Activated T-helper 1 cell treated with anti-CD3 and anti-CD28 coated beads, Interleukin-12 subunit alpha, Interleukin-12 subunit beta, Interleukin-2, Interleukin-4 antibody, amounts not matched to agents 30 ng/mL and 10 ng/mL and 1 ng/mL, durations not matched to agents 14 hours and 24 hours and 36 hours (primary cell): ENCODE data around the gene NRROS. TPM values are rescaled to one million over a fixed set of nuclear protein-coding genes. Genes with fewer than 3 reads are reported as not detected.
"Not testable (repeated sequence)": the region's sequence is repeated elsewhere in the genome, so short reads cannot be mapped to it uniquely, and the experiment has no call there.

Experiments used
- DNase-seq: peaks from one replicate; pipeline ENCODE4 v3.0.0; 2021; ENCODE audit warnings: low spot score
- H3K27ac Mint-ChIP-seq: one replicate; pipeline ENCODE4 v1.8.0; 2021; ENCODE audit warnings: mild to moderate bottlenecking, mixed read lengths
- H3K27me3 Mint-ChIP-seq: one replicate; pipeline ENCODE4 v1.8.0; 2022; ENCODE audit warnings: mild to moderate bottlenecking, moderate library complexity, mixed read lengths; ENCODE audit not compliant: insufficient read depth
- H3K36me3 Mint-ChIP-seq: one replicate; pipeline ENCODE4 v1.8.0; 2021; ENCODE audit warnings: low read depth, mixed read lengths
- H3K4me1 Mint-ChIP-seq: one replicate; pipeline ENCODE4 v1.8.0; 2021; ENCODE audit warnings: low read depth, mixed read lengths
- H3K4me3 Mint-ChIP-seq: one replicate; pipeline ENCODE4 v1.8.0; 2021; ENCODE audit warnings: mild to moderate bottlenecking, moderate library complexity, mixed read lengths
- H3K9me3 Mint-ChIP-seq: one replicate; pipeline ENCODE4 v1.8.0; 2021; ENCODE audit warnings: mixed read lengths
- intact Hi-C: fragments of 100-400 bp; cut with micrococcal nuclease; formaldehyde crosslinking; loops from one replicate; pipeline ENCODE4 v1.15.1; 2024
- total RNA-seq: library from RNA; stranded (reverse); gene quantifications from 2 replicates; pipeline ENCODE4 v1.2.3, GENCODE V29; 2022

The NRROS gene
- total RNA-seq, 1 donor from 2014 or later = 38.8 TPM

DNA sequence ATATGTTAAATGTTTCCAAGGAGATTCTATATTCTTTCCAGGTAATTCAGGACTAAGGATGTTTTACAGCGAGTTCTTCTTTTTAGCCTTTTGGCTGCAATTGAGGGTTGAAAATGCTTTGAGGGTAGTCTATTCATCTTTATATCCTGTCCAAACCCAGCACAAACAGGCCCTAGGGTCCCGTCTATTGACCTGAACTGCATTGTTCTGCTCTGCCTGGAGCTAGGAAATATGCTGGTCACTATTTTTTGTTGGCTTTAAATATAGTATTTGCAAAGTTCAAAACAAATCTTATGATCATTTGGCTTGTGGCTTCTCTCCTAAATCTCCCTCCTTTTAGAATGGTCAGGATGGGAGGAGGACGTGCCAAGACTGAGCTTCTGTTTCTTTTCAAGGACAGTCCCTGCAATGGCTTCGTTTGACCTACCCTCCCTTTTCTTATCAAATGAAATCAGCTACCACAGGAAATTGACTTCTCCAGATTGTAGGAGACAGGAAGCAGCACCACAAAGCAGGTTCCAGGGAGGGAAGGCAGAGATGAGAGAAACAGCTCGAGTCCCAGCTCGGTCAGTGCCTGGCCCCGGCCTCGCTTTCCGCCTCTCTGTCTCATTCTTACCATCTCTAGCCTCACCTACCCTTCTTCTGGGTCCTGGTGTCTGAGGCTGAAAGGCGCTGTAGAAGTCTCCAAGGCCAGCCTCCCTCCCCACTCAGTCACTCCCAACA lies 27.6 kb upstream of the NRROS start:
- Mint-ChIP-seq H3K9me3 (no peaks in the 10 kb centered on the region), H3K36me3 (no peaks in the 10 kb centered on the region), H3K27ac (peak overlapping the region; percentile 80), H3K4me1 (peaks cover 38% of the 10 kb centered on the region), H3K4me3 (peak overlapping the region; percentile 48), H3K27me3 (no peaks in the 10 kb centered on the region)
- intact Hi-C loops = no loop called here
- no peak for DNase-seq

DNA sequence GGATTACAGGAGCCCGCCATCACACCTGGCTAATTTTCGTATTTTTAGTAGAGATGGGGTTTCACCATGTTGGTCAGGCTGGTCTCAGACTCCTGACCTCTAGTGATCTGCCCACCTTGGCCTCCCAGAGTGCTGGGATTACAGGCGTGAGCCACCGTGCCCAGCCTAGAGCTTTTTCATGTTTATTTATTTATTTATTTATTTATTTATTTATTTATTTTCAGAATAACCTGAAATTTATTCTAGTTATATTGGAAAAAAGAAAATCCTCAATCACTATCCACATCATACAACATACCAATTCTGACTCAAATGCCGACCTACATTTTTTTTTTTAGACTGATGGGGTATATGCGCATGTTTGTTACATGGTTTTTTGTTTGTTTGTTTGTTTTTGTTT lies 24.3 kb upstream of the NRROS start:
- H3K36me3 Mint-ChIP-seq, H3K27me3 Mint-ChIP-seq, H3K4me3 Mint-ChIP-seq, DNase-seq, intact Hi-C loops, H3K27ac Mint-ChIP-seq, H3K9me3 Mint-ChIP-seq: not testable (repeated sequence)
- peaks cover 17% of the 10 kb centered on the region for H3K4me1 Mint-ChIP-seq

DNA sequence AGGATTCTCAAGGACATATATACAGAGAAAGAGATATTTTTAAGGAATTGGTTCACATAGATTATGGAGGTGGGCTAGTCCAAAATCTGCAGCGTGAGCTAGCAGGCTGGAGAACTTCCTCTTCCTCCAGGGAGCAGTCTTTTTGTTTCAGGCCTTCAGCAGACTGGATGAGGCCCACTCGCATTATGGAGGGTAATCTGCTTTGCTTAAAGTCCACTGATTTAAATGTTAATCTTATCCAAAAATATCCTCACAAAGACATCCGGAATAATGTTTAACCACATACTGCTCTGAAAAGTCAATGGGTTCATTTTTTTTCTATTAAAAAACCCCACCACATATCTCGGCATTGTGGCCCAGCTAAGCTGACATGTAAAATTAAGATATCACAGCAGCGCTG lies 22.2 kb upstream of the NRROS start:
- H3K36me3 Mint-ChIP-seq = no peaks in the 10 kb centered on the region
- no peak overlapping the region for H3K4me3 Mint-ChIP-seq
- intact Hi-C loops = no loop called here
- H3K27me3 Mint-ChIP-seq = no peaks in the 10 kb centered on the region
- H3K4me1 Mint-ChIP-seq = peaks cover 4% of the 10 kb centered on the region
- no peak overlapping the region for H3K27ac Mint-ChIP-seq
- no peaks in the 10 kb centered on the region for H3K9me3 Mint-ChIP-seq
- DNase-seq = no peak

DNA sequence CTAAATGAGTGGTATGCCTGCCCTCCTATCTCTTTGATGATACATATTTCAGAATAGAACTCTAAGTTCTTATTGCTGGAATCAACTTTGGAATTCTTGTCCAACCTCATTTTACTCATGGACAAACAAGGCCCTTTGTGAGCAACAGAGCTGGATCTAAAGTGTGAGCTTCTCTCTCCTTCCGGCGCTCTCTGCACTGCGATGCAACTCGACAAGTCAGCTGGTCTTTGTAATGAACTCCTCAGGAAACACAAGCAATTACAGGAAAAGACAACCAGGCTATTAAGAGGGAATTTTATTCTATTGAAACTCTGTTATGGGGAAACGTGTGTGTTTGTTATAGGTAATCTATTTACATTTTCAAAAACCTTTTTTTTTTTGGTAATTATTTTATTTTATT lies 20.3 kb upstream of the NRROS start:
- Mint-ChIP-seq H3K9me3 (no peaks in the 10 kb centered on the region), H3K4me1 (peaks cover 9% of the 10 kb centered on the region), H3K4me3 (no peak overlapping the region), H3K27me3 (no peaks in the 10 kb centered on the region), H3K27ac (no peak overlapping the region), H3K36me3 (peaks cover under 1% of the 10 kb centered on the region)
- intact Hi-C loops = no loop called here
- DNase-seq = no peak

DNA sequence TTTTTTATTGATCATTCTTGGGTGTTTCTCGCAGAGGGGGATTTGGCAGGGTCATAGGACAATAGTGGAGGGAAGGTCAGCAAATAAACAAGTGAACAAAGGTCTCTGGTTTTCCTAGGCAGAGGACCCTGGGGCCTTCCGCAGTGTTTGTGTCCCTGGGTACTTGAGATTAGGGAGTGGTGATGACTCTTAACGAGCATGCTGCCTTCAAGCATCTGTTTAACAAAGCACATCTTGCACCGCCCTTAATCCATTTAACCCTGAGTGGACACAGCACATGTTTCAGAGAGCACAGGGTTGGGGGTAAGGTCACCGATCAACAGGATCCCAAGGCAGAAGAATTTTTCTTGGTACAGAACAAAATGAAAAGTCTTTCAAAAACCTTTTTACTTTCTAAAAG lies 19.9 kb upstream of the NRROS start:
- H3K4me3 Mint-ChIP-seq, H3K27me3 Mint-ChIP-seq, H3K36me3 Mint-ChIP-seq, H3K9me3 Mint-ChIP-seq, DNase-seq, intact Hi-C loops, H3K27ac Mint-ChIP-seq: not testable (repeated sequence)
- peaks cover 13% of the 10 kb centered on the region for H3K4me1 Mint-ChIP-seq

DNA sequence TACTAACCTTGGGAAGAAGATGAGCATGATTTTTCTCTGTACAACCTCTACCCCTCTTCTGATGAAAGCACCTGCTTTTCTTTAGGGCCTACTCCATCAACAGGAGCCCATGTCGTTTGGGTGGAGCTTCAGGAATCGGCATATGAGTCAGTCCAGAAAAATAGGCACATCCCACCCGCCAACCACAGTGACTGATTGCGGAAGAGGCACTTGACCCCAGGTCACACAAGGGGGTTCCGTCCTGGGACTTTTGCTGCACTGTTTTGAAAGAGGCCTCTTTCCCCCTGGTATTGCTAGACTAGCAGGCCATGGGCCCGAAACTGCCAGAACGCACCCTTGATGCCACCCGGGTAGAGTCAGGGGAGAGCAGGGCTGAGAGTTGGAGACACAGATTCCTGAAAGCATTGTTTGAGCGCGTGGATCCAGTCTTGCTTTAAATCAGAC lies 19.3 kb upstream of the NRROS start:
- DNase-seq = no peak
- intact Hi-C loops = no loop called here
- Mint-ChIP-seq H3K36me3 (peaks cover 1% of the 10 kb centered on the region), H3K9me3 (no peaks in the 10 kb centered on the region), H3K27ac (no peak overlapping the region), H3K4me1 (peaks cover 18% of the 10 kb centered on the region), H3K4me3 (no peak overlapping the region), H3K27me3 (no peaks in the 10 kb centered on the region)

DNA sequence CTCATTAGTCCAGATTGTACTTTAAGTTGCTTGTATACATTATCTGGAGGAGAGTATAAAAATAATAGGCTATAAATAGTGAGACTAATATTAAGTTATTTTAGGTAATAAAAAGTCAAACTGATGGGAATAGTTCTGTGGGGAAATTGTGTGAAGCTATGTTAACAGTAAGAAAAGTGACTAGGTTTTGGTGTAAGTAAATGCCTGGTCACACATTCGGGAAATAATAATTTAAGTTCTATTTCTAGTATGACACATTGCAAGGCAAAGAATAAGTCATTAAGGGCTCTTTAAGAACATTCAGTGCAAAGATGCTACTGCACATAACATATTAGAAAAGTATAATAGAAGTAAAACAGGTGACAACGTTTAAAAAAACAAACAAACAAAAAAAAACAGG lies 18.8 kb upstream of the NRROS start:
- H3K4me1 Mint-ChIP-seq = peaks cover 23% of the 10 kb centered on the region
- H3K27ac Mint-ChIP-seq = no peak overlapping the region
- no peak for DNase-seq
- peaks cover 1% of the 10 kb centered on the region for H3K36me3 Mint-ChIP-seq
- no peaks in the 10 kb centered on the region for H3K27me3 Mint-ChIP-seq
- no peaks in the 10 kb centered on the region for H3K9me3 Mint-ChIP-seq
- H3K4me3 Mint-ChIP-seq = no peak overlapping the region
- intact Hi-C loops = no loop called here

DNA sequence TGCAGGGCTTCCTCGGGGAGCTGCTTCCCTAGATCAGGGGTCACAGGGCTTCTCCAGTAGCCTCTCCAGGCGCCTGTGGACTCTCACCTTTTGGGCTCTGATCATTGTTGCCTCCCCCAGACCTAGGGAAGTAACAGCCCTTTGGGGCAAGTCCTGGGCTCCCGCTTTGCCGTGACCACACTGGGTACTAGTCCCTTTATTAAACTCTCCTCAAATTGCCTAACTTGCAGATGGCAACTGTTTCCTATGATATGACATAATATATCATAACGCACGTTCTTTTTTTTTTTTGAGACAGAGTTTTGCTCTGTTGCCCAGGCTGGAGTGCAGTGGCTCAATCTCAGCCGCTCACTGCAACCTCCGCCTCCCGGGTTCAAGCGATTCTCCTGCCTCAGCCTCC lies 17.9 kb upstream of the NRROS start:
- no peaks in the 10 kb centered on the region for H3K9me3 Mint-ChIP-seq

DNA sequence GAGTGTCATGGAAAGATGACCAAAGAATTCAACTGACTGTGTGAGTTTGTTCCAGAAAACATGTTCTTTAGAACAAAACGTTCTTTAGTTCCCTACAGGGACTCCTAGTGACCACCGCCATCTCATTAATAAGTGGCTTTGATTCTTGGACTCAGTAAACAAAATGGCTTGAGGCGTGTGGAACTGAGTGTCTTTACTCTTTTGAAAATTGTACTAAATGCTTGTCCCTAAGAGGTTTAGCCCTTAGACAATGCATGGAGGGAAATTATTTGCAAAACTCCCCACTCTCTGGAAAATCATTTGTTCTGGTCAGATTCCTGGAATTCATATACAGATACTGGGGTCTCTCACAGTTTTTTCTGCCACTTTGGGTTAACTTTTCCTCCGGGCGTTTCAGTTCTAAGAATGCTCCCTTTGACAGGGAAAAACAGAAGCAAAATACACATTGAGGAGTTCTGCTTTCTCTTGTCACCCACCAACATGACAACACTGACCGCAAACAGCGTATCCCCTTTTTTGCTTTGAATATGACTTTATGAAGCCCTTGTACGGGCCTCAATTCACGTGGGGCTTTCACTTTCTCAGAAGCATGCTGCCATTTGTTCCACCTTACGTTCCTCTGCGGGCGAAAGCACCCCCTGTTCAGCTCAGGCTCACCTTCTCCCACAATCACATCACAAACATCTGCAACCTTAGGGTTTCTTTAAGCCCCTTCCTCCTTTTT lies 15.3 kb upstream of the NRROS start:
- peaks cover 1% of the 10 kb centered on the region for H3K36me3 Mint-ChIP-seq
- DNase-seq = no peak
- H3K4me1 Mint-ChIP-seq = peaks cover 27% of the 10 kb centered on the region
- no peaks in the 10 kb centered on the region for H3K27me3 Mint-ChIP-seq
- intact Hi-C loops = loop anchor here (1.0 kb wide), 3 partner anchors 8 to 15 kb away; partner anchors contain the start of gene NRROS
- peak overlapping the region; percentile 47 for H3K4me3 Mint-ChIP-seq
- H3K27ac Mint-ChIP-seq = peak overlapping the region; percentile 63
- H3K9me3 Mint-ChIP-seq = no peaks in the 10 kb centered on the region

More for the DNA sequence above, 17.9 kb upstream of the NRROS start:
- Mint-ChIP-seq H3K4me1 (peaks cover 26% of the 10 kb centered on the region), H3K4me3 (no peak overlapping the region), H3K36me3 (peaks cover 1% of the 10 kb centered on the region), H3K27ac (no peak overlapping the region), H3K27me3 (no peaks in the 10 kb centered on the region)
- intact Hi-C loops = no loop called here
- DNase-seq = no peak

DNA sequence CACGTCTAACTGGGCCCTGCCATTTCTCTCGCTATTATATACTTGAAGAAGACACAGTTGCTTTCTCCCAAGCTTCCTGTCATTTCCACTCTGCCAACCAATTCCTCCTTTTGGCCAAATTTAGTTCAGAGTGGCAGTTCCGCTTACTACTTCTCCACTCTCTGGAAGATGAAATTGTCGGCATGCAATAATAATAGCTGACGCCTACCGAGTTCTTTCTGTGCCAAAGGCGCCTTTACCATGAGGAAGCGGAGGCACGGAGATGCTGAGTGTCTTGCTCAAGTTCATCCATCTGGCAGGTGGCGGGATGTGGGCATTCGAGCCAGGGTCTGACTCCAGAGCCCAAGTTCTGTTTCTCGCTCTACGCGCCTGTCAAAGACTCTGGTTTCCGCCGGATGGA lies 14.6 kb upstream of the NRROS start:
- Mint-ChIP-seq H3K4me3 (peak overlapping the region; percentile 47), H3K9me3 (no peaks in the 10 kb centered on the region), H3K36me3 (peaks cover 1% of the 10 kb centered on the region), H3K27me3 (no peaks in the 10 kb centered on the region), H3K4me1 (peaks cover 33% of the 10 kb centered on the region), H3K27ac (peak overlapping the region; percentile 63)
- DNase-seq = no peak
- intact Hi-C loops = loop anchor here (1.0 kb wide), 3 partner anchors 7 to 16 kb away; partner anchors contain the start of gene NRROS

DNA sequence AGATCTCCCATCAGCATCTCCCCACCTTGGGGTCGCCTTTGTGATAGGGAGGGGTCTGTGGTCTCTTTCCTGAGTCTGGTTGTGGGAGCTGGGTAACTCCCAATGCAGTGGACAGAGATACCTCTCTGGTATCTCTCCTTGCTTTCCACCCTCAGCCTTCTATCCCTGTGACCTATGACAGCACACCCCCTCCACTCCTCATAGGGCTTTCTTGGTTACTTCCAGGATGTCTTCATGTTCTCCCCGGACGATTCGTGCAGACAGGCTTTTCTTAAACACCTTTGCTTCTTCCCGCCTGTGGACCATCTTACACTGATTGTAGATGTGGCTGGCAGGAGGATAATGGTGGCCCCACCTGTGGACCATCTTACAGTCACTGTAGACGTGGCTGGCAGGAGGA lies 14.2 kb upstream of the NRROS start:
- Mint-ChIP-seq H3K9me3 (no peaks in the 10 kb centered on the region), H3K4me3 (no peak overlapping the region), H3K27me3 (no peaks in the 10 kb centered on the region), H3K4me1 (peaks cover 38% of the 10 kb centered on the region), H3K27ac (no peak overlapping the region), H3K36me3 (peaks cover 1% of the 10 kb centered on the region)
- no peak for DNase-seq
- intact Hi-C loops = no loop called here

DNA sequence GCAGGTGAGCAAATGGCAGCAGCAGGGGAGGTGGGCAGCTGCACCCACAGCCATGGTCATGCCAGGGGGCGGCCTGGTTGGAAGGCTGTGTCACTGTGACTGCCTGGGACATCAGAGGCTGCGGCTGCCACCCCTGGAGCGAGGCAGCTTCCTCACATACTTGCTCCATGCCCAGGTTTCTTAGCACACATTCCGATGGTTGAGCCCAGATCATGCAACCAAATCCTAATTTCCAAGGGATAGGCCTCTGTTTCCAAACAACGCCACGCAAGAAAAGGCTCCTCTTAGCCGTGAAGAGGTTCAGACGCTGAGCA lies 11.6 kb upstream of the NRROS start:
- DNase-seq = no peak
- intact Hi-C loops = no loop called here
- Mint-ChIP-seq H3K4me3 (no peak overlapping the region), H3K36me3 (peaks cover 1% of the 10 kb centered on the region), H3K9me3 (no peaks in the 10 kb centered on the region), H3K4me1 (peaks cover 51% of the 10 kb centered on the region), H3K27me3 (no peaks in the 10 kb centered on the region), H3K27ac (no peak overlapping the region)

DNA sequence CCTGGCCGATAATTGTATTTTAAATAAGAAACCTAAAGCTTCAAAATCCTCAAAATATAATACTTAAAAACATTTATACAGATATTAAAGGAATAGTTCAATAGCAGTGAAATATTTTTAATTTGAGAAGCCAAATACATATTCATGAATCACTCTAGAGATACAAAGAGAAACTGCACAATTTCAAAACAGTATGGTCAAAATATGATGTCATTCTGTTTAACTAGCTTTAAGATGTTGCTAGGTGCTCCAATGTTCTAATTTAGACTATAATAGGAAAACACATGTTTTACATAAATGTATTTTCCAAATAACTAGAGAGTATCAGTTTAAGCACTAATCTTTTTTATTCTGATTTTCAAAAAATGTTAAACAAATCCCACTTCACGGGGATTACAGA lies 10.3 kb upstream of the NRROS start:
- Mint-ChIP-seq H3K36me3 (peaks cover under 1% of the 10 kb centered on the region), H3K27ac (no peak overlapping the region), H3K27me3 (no peaks in the 10 kb centered on the region), H3K4me3 (no peak overlapping the region), H3K4me1 (peaks cover 59% of the 10 kb centered on the region), H3K9me3 (no peaks in the 10 kb centered on the region)
- DNase-seq = no peak
- intact Hi-C loops = no loop called here
